H1 (cell line): ENCODE data around the gene VPS18. TPM values are rescaled to one million over a fixed set of nuclear protein-coding genes. Genes with fewer than 3 reads are reported as not detected.

Experiments
- CTCF ChIA-PET: fragments of 300-600 bp; sonication (Branson Sonifier 250); formaldehyde crosslinking; loops from one replicate; lab custom pipeline; 2021; ENCODE audit not compliant: partially characterized antibody; lab: Charles Lee
- POLR2A ChIA-PET: fragments of 300-600 bp; sonication (Branson Sonifier 250); formaldehyde crosslinking; loops from one replicate; lab custom pipeline; 2021; ENCODE audit warnings: inconsistent platforms; ENCODE audit not compliant: partially characterized antibody; lab: Charles Lee
- DNase-seq, 2 experiments: peaks; one replicate each; pipeline versions ENCODE4 v3.0.0 to v3.0.0-alpha.2; 2010 to 2022; ENCODE audit warnings: low spot score in 2 of 2, low read depth in 1 of 2, mixed read lengths in 1 of 2
- FAIRE-seq: peaks from 2 replicates; lab custom pipeline; 2011; peaks lifted over from hg19 to GRCh38; lab: Jason Lieb, UNC
- H2AFZ ChIP-seq: 2 replicates; pipeline ENCODE4 v1.8.1; 2012; ENCODE audit warnings: low read length, inconsistent platforms
- H2AK5ac ChIP-seq: 2 replicates; pipeline ENCODE4 v1.6.1; 2013; ENCODE audit warnings: low read depth, low read length
- H2BK120ac ChIP-seq: replicated peaks from 2 replicates; pipeline ENCODE3; 2013; ENCODE audit warnings: low read depth, low read length, inconsistent platforms
- H2BK12ac ChIP-seq: 2 replicates; pipeline ENCODE4 v1.6.1; 2013; ENCODE audit warnings: low read depth, low read length
- H2BK15ac ChIP-seq: 2 replicates; pipeline ENCODE4 v1.6.1; 2013; ENCODE audit warnings: low read length
- H2BK20ac ChIP-seq: 2 replicates; pipeline ENCODE4 v1.6.1; 2013; ENCODE audit warnings: low read length
- H2BK5ac ChIP-seq: 2 replicates; pipeline ENCODE4 v1.6.1; 2013; ENCODE audit warnings: low read depth, low read length
- H3K14ac ChIP-seq: 2 replicates; pipeline ENCODE4 v1.6.1; 2013; ENCODE audit warnings: inconsistent platforms; ENCODE audit not compliant: insufficient read length
- H3K18ac ChIP-seq: 2 replicates; pipeline ENCODE4 v1.6.1; 2013; ENCODE audit warnings: low read length; ENCODE audit errors: extremely low read depth
- H3K23ac ChIP-seq: 2 replicates; pipeline ENCODE4 v1.6.1; 2013; ENCODE audit warnings: inconsistent platforms; ENCODE audit not compliant: insufficient read length
- H3K23me2 ChIP-seq: 2 replicates; pipeline ENCODE4 v1.6.1; 2013; ENCODE audit warnings: low read depth, low read length
- H3K27ac ChIP-seq: 2 replicates; pipeline ENCODE4 v1.6.1; 2011; ENCODE audit warnings: low read depth, low read length, inconsistent platforms
- H3K27me3 ChIP-seq, 4 experiments: replicated peaks in 1 of 4; 1 replicate in 1 of 4; 2 replicates in 3 of 4; pipeline versions ENCODE4 v1.6.1 to v1.8.1; 2011 to 2013; ENCODE audit warnings: low read length in 3 of 4, mild to moderate bottlenecking in 3 of 4, inconsistent platforms in 2 of 4, mixed read lengths in 2 of 4, moderate library complexity in 1 of 4; ENCODE audit not compliant: control insufficient read depth in 3 of 4, insufficient read depth in 3 of 4; ENCODE audit errors: extremely low read depth in 1 of 4
- H3K36me3 ChIP-seq, 4 experiments: 2 replicates each; pipeline versions ENCODE4 v1.6.1 to v1.8.1; 2011 to 2013; ENCODE audit warnings: mild to moderate bottlenecking in 4 of 4, low read length in 3 of 4, moderate library complexity in 2 of 4, control low read depth in 1 of 4, inconsistent platforms in 1 of 4; ENCODE audit not compliant: insufficient read depth in 4 of 4, control insufficient read depth in 2 of 4
- H3K4ac ChIP-seq: replicated peaks from 2 replicates; pipeline ENCODE3; 2013; ENCODE audit warnings: low read length, low read depth, mixed read lengths, inconsistent platforms; ENCODE audit not compliant: insufficient read length
- H3K4me1 ChIP-seq, 4 experiments: replicated peaks in 1 of 4; 1 replicate in 1 of 4; 2 replicates in 3 of 4; pipeline versions ENCODE4 v1.6.1 to v1.8.1; 2011 to 2013; ENCODE audit warnings: low read length in 3 of 4, inconsistent platforms in 2 of 4, mixed read lengths in 1 of 4; ENCODE audit not compliant: insufficient read depth in 4 of 4, control insufficient read depth in 3 of 4
- H3K4me2 ChIP-seq, 2 experiments: 2 replicates each; pipeline versions ENCODE4 v1.6.1 to v1.8.1; 2011 to 2013; ENCODE audit warnings: low read depth in 2 of 2, low read length in 2 of 2, control low read depth in 1 of 2, inconsistent platforms in 1 of 2, mild to moderate bottlenecking in 1 of 2; ENCODE audit not compliant: insufficient read depth in 1 of 2
- H3K4me3 ChIP-seq, 4 experiments: fragments of 200-600, 300-600 bp in 1 of 4; sonication (generic), shearing (Covaris generic), sonication (Bioruptor Twin) in 1 of 4; 2 replicates each; pipeline versions ENCODE4 v1.5.1 to v1.8.1; 2011 to 2016; ENCODE audit warnings: low read length in 4 of 4, low read depth in 3 of 4, control low read depth in 2 of 4, inconsistent platforms in 2 of 4, mild to moderate bottlenecking in 2 of 4, mixed read lengths in 1 of 4, moderate library complexity in 1 of 4; ENCODE audit not compliant: insufficient read depth in 2 of 4; ENCODE audit errors: extremely low read depth in 1 of 4
- H3K56ac ChIP-seq: replicated peaks from 2 replicates; pipeline ENCODE3; 2013; ENCODE audit warnings: low read depth, mild to moderate bottlenecking, mixed read lengths, low read length, inconsistent platforms; ENCODE audit not compliant: insufficient read length
- H3K79me1 ChIP-seq: 2 replicates; pipeline ENCODE4 v1.6.1; 2013; ENCODE audit warnings: low read depth, low read length, control low read depth
- H3K79me2 ChIP-seq, 2 experiments: 2 replicates each; pipeline versions ENCODE4 v1.6.1 to v1.8.1; 2012 to 2013; ENCODE audit warnings: low read length in 2 of 2, mild to moderate bottlenecking in 2 of 2, inconsistent platforms in 1 of 2; ENCODE audit not compliant: insufficient read depth in 2 of 2, control insufficient read depth in 1 of 2
- H3K9ac ChIP-seq, 4 experiments: replicated peaks in 1 of 4; 1 replicate in 1 of 4; 2 replicates in 3 of 4; pipeline versions ENCODE4 v1.6.1 to v1.8.1; 2011 to 2013; ENCODE audit warnings: low read depth in 3 of 4, low read length in 3 of 4, control low read depth in 2 of 4, mild to moderate bottlenecking in 2 of 4, moderate library complexity in 2 of 4, inconsistent platforms in 1 of 4; ENCODE audit errors: extremely low read depth in 1 of 4
- H3K9me3 ChIP-seq, 2 experiments: 2 replicates each; pipeline versions ENCODE4 v1.6.1 to v1.8.1; 2012 to 2013; ENCODE audit warnings: mild to moderate bottlenecking in 2 of 2, moderate library complexity in 2 of 2, control low read depth in 1 of 2, inconsistent platforms in 1 of 2, low read depth in 1 of 2, low read length in 1 of 2, mixed read lengths in 1 of 2; ENCODE audit not compliant: insufficient read depth in 2 of 2
- H4K20me1 ChIP-seq, 2 experiments: replicated peaks in 1 of 2; 2 replicates each; pipeline versions ENCODE3 to v1.8.1; 2011 to 2013; ENCODE audit warnings: inconsistent platforms in 2 of 2, low read length in 2 of 2, mild to moderate bottlenecking in 1 of 2; ENCODE audit not compliant: insufficient read depth in 2 of 2, control insufficient read depth in 1 of 2
- H4K5ac ChIP-seq: 2 replicates; pipeline ENCODE4 v1.6.1; 2013; ENCODE audit warnings: low read length, low read depth, mixed read lengths, inconsistent platforms; ENCODE audit not compliant: insufficient read length
- H4K8ac ChIP-seq: 2 replicates; pipeline ENCODE4 v1.8.0; 2013; ENCODE audit warnings: mild to moderate bottlenecking, moderate library complexity, low read length, inconsistent platforms; ENCODE audit not compliant: insufficient read depth; ENCODE audit errors: extremely low read depth
- H4K91ac ChIP-seq: replicated peaks from 2 replicates; pipeline ENCODE3; 2013; ENCODE audit warnings: low read length, mixed read lengths, inconsistent platforms; ENCODE audit not compliant: insufficient read length
- BRCA1 ChIP-seq: IDR thresholded peaks from 2 replicates; pipeline ENCODE4 v1.6.1; 2012; ENCODE audit warnings: low read depth, low read length, improper control_type of control experiment
- CREB1 ChIP-seq: IDR thresholded peaks from 2 replicates; pipeline ENCODE4 v1.6.1; 2012; ENCODE audit warnings: inconsistent platforms
- MAX ChIP-seq: IDR thresholded peaks from 2 replicates; pipeline ENCODE4 v1.6.1; 2012; ENCODE audit warnings: inconsistent platforms
- POLR2A ChIP-seq, 2 experiments: IDR thresholded peaks; 1 replicate in 1 of 2; 2 replicates in 1 of 2; pipeline ENCODE4 v1.6.1; 2011; ENCODE audit warnings: low read depth in 2 of 2, low read length in 2 of 2, mild to moderate bottlenecking in 2 of 2; ENCODE audit errors: control extremely low read depth in 1 of 2
- RNF2 ChIP-seq: fragments of 200-900, 300-1000 bp; sonication (generic); IDR thresholded peaks from 2 replicates; pipeline ENCODE4 v1.7.1; 2016; ENCODE audit warnings: borderline replicate concordance, low read depth, mild to moderate bottlenecking, antibody characterized with exemption, low read length; ENCODE audit not compliant: poor library complexity, severe bottlenecking; ENCODE audit errors: missing control alignments
- RXRA ChIP-seq: IDR thresholded peaks from 2 replicates; pipeline ENCODE4 v1.6.1; 2011; ENCODE audit warnings: low read depth, mild to moderate bottlenecking, low read length, moderate library complexity; ENCODE audit not compliant: insufficient read depth
- SAP30 ChIP-seq: fragments of 300-600 bp; sonication (generic); IDR thresholded peaks from 2 replicates; pipeline ENCODE4 v1.7.1; 2012; ENCODE audit warnings: low read length, moderate library complexity, mild to moderate bottlenecking, inconsistent platforms; ENCODE audit not compliant: insufficient read depth, insufficient replicate concordance
- TCF12 ChIP-seq: IDR thresholded peaks from 2 replicates; pipeline ENCODE4 v1.6.1; 2011; ENCODE audit warnings: low read depth, mild to moderate bottlenecking, low read length
- TEAD4 ChIP-seq: IDR thresholded peaks from 2 replicates; pipeline ENCODE4 v1.6.1; 2012; ENCODE audit warnings: low read depth, low read length, inconsistent platforms, mixed read lengths
- WGBS, 2 experiments: shearing (Covaris generic) in 1 of 2; methylation state at CpG; one replicate each; pipeline versions ENCODE4 v1.1.6 to v1.1.7; 2013 to 2015; ENCODE audit warnings: low lambda C conversion rate in 2 of 2, mixed read lengths in 2 of 2, inconsistent platforms in 1 of 2, low coverage in 1 of 2, missing lambda C conversion rate in 1 of 2; ENCODE audit not compliant: insufficient replicate concordance in 2 of 2, insufficient coverage in 1 of 2, insufficient read length in 1 of 2; ENCODE audit errors: extremely low coverage in 1 of 2, missing lambda C conversion rate in 1 of 2; 5-methylcytosine and 5-hydroxymethylcytosine counted together
- polyA plus RNA-seq, 7 experiments: library from polyadenylated mRNA; depleted of rRNA in 3 of 7; stranded (reverse) in 5 of 7; unstranded in 2 of 7; fragments of >200 nt in 5 of 7; fragments of 200-250 nt in 2 of 7; gene quantifications; 1 replicate in 5 of 7; 2 replicates in 1 of 7; 4 replicates in 1 of 7; pipeline versions ENCODE4 v1.2.1 to v1.2.3, GENCODE V29; 2011 to 2013; ENCODE audit warnings: missing spikeins in 2 of 7, mixed read lengths in 2 of 7
- total RNA-seq: library from RNA; stranded (reverse); fragmentation: NEBNext Ultra II Directional; extraction: Animal tissue kit (Norgen Biotek cat#: 25700); gene quantifications from 2 replicates; pipeline ENCODE4 v1.2.1, GENCODE V29; 2021

Gene VPS18
- total and polyA plus RNA-seq, 2 of the 8 experiments (the other 6 are each of a cell fraction or from before 2014, with no cell fraction given): 28.9 to 32.7 TPM

GRCh38 chr15:40858706-40859105 lies 35.5 kb upstream of the VPS18 start:
- Histone ChIP-seq H2BK15ac (no peak overlapping the region), H3K9me3 (no peaks in the 10 kb centered on the region), H2AK5ac (no peak overlapping the region), H3K14ac (no peak overlapping the region), H3K4me3 (no peak overlapping the region; a peak in 1 of 8 replicates), H3K9ac (no peak overlapping the region), H3K27me3 (no peaks in the 10 kb centered on the region), H3K36me3 (peaks cover 12 to 27% (median 26%) of the 10 kb centered on the region in 4 experiments; a peak in 7 of 8 replicates), H2AFZ (no peak overlapping the region), H3K23me2 (no peaks in the 10 kb centered on the region), H2BK120ac (no peak overlapping the region), H2BK20ac (no peak overlapping the region), H4K91ac (no peak overlapping the region), H4K5ac (no peak overlapping the region), H3K4me1 (peaks cover 0 to 3% (median 0%) of the 10 kb centered on the region in 4 experiments; a peak in 1 of 7 replicates), H4K20me1 (peaks cover 0 to 3% of the 10 kb centered on the region in 2 experiments), H3K79me1 (peaks cover 3% of the 10 kb centered on the region; the same call in 1 of the 2 replicates), H2BK5ac (no peak overlapping the region), H3K4ac (no peak overlapping the region), H3K23ac (no peak overlapping the region), H2BK12ac (no peak overlapping the region), H3K56ac (no peak overlapping the region), H3K18ac (no peak overlapping the region), H3K79me2 (no peaks in the 10 kb centered on the region), H4K8ac (no peak overlapping the region), H3K27ac (no peak overlapping the region), H3K4me2 (no peak overlapping the region)
- FAIRE-seq (no peak), DNase-seq (no peak)
- POLR2A ChIA-PET: interaction anchor here (0.8 to 5.6 kb wide), 16 partner anchors 8 to 98 kb away, joined by 3 to 49 read pairs (median 5); partner anchors contain the start of genes CHAC1, DNAJC17, GCHFR and PPP1R14D
- WGBS, 2 experiments: 87% methylated on average over 10 of the region's 10 CpGs; no CpG with 5 or more reads in 1 of the 2 experiments
- CTCF ChIA-PET: interaction anchor here (0.7 to 8.6 kb wide), 38 partner anchors 14 to 231 kb away, joined by 3 to 208 read pairs (median 6); partner anchors contain the start of genes DNAJC17, GCHFR, PPP1R14D and SPINT1
- TF ChIP-seq TEAD4 (no peak), TCF12 (no peak), POLR2A (IDR thresholded peaks at IDR 0.05; ENCODE audit: control extremely low read depth in 1 of 2, low read depth in 2 of 2, low read length in 2 of 2) (no peak), CREB1 (no peak), RNF2 (no peak), RXRA (no peak), BRCA1 (no peak), SAP30 (no peak), MAX (no peak)
